HL-60 (cell line): Measurements from ENCODE around the gene ROR2.

ENCODE experiments used
- CTCF ChIP-seq: IDR thresholded peaks from one replicate; pipeline ENCODE4 v1.5.1; 2011; ENCODE audit warnings: low read length, control low read depth, inconsistent platforms; ENCODE audit not compliant: insufficient read depth
- GABPA ChIP-seq: IDR thresholded peaks from 2 replicates; pipeline ENCODE4 v1.6.1; 2012; ENCODE audit warnings: low read depth
- REST ChIP-seq: IDR thresholded peaks from 2 replicates; pipeline ENCODE4 v1.6.1; 2012; ENCODE audit warnings: low read depth; ENCODE audit not compliant: insufficient replicate concordance

GRCh38 chr9:91516777-91517176 is 433.3 kb downstream of the ROR2 start:
- TF ChIP-seq GABPA: no peak
- no peak for TF ChIP-seq CTCF
- TF ChIP-seq REST: no peak
